WI38 (cell line): ENCODE results near the gene HYLS1.

Experiments used
- H3K4me3 ChIP-seq: 2 replicates; pipeline ENCODE4 v1.5.1; 2011; ENCODE audit warnings: low read depth, mild to moderate bottlenecking, control low read depth, low read length
- TF ChIP-seq, protein P1 (sequence below): IDR thresholded peaks from 2 replicates; pipeline ENCODE4 v1.5.1; 2012; ENCODE audit warnings: low read depth, mild to moderate bottlenecking, control low read depth, low read length

HYLS1 gene

DNA sequence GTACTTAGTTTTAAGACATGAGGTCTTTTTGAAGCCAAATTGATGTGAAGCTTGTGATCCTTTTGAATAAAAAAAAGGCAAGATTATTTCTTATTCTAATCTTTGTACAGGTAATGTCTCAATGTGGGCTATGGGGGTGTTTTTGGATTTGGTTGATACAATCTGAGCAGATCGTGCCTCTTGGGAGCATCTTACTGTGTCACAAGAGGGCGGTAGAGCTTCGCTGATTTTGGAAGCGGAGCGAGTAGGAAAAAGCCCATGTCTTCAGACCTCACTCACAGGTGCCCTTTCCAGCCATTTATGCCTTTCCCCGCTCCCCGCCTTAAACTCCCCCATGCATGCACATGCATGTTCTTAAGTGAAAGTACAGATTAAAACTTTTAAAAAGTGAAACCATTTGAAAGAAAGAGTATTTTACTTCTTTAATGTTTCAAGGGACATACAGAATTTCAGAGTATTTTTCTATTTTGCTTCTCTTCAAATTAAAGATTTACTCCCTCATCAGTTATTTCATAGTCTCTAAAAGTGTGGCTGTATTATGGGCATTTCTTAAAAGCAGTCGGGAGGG, 35.6 kb downstream of the HYLS1 start:
- H3K4me3 ChIP-seq: no peak overlapping the region
- TF ChIP-seq, protein P1, sequence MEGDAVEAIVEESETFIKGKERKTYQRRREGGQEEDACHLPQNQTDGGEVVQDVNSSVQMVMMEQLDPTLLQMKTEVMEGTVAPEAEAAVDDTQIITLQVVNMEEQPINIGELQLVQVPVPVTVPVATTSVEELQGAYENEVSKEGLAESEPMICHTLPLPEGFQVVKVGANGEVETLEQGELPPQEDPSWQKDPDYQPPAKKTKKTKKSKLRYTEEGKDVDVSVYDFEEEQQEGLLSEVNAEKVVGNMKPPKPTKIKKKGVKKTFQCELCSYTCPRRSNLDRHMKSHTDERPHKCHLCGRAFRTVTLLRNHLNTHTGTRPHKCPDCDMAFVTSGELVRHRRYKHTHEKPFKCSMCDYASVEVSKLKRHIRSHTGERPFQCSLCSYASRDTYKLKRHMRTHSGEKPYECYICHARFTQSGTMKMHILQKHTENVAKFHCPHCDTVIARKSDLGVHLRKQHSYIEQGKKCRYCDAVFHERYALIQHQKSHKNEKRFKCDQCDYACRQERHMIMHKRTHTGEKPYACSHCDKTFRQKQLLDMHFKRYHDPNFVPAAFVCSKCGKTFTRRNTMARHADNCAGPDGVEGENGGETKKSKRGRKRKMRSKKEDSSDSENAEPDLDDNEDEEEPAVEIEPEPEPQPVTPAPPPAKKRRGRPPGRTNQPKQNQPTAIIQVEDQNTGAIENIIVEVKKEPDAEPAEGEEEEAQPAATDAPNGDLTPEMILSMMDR: peak; percentile 80

DNA sequence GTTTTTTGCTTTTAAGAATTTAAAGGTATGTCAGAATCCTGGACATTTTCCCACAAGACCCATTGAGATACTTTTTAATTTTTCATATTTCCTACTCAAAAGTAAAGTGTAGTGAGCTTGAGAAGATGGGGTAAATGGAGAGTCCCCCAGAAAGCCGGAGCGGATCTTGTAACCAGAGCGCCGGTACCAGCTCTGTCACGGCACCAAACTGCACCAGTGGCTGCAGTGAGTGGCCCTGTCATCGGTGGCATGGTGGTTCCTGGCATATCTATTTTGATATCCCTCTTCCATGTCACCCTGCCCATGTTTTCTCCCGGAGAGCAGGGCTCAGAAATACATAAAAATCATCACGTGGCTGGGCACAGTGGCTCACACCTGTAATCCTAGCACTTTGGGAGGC, 36.2 kb downstream of the HYLS1 start:
- no peak overlapping the region for H3K4me3 ChIP-seq
- TF ChIP-seq, protein P1: no peak

DNA sequence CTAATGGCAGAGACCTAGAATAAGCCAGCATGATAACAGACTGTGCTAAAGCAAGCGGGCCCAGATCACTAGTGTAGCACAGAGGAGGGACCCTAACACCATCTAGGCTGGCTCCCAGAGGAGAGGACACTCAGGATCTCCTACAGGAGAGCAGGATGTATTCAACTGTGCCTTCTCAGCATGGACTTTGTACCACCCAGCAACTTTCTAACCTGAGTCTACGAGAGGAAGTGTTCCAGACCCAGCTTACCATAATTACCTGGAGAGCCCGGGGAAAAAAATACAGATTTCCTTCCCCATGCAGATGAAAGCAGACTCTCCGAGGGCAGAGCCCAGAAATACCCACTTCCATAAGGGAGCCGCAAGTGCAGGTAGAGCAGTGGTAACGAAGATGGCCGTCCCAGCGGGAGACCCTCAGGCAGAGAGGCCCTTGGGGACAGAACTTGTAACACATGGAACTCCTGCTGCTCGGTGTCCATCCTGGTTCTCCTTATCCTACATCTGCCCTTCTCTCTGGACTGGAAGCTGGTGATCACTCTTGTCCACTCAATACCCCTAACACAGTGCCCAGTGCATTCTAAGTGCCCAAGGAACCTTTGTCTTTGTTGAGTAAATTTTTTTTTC, 37.0 kb downstream of the HYLS1 start:
- TF ChIP-seq, protein P1: no peak
- no peak overlapping the region for H3K4me3 ChIP-seq

DNA sequence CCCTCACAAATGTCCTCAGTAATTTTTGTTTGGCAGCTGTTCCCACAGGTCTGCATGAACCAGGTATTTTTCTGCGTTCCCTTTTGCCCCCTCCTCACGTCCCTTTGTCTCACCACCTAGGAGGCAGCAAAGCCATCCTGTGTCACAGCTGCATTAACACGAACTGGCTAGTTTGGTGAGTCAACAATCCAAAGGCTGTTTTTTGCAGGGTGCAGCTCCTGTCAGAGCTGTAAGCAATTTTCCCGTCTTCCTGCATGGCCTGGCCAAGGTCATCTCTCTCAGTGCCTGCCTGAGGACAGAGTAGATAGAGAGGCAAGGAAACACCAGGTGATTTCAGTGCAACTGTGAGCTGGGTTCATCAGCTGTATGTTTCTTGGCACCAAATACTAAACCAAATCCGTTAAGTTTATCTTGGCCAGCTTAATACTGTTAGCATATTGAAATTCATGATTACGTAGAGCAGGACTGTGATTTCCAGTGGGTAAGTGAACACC, 37.8 kb downstream of the HYLS1 start:
- no peak overlapping the region for H3K4me3 ChIP-seq
- TF ChIP-seq, protein P1: no peak

DNA sequence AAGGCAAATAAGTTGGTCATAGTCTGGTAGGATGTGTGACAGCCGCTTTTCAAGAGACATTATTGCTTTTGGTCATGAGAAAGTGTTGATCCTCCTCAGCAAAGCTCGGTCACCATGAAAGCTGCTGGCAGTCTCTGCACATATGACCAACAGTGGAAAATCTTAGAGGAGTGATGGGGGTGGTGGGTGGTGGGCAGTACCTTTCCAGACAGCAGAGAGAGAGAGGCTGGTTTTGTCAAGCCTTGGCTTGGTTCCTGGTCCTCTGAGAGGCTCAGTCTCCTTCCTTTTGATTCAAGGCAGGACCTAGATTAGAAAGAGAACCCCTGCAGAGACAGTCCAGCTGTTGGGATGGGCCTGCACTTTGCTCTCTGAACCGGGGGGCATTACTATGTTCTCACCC, 38.3 kb downstream of the HYLS1 start:
- H3K4me3 ChIP-seq: no peak overlapping the region
- TF ChIP-seq, protein P1: no peak

DNA sequence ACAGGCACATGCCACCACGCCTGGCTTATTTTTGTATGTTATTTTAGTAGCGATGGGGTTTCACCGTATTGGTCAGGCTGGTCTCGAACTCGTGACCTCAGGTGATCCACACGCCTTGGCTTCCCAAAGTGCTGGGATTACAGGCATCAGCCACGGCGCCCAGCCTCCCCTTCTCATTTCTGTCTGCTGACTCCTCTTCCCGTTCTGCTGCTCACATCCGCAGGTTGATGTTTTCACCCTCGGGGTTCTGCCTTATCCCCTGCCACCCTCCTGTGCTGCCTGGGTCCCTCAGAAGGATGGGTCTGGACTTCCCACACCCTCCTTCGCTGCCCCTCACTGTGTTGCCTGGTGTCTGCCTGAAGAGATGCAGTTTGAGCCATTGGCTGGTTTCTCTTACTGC, 39.2 kb downstream of the HYLS1 start:
- TF ChIP-seq, protein P1: no peak
- no peak overlapping the region for H3K4me3 ChIP-seq

DNA sequence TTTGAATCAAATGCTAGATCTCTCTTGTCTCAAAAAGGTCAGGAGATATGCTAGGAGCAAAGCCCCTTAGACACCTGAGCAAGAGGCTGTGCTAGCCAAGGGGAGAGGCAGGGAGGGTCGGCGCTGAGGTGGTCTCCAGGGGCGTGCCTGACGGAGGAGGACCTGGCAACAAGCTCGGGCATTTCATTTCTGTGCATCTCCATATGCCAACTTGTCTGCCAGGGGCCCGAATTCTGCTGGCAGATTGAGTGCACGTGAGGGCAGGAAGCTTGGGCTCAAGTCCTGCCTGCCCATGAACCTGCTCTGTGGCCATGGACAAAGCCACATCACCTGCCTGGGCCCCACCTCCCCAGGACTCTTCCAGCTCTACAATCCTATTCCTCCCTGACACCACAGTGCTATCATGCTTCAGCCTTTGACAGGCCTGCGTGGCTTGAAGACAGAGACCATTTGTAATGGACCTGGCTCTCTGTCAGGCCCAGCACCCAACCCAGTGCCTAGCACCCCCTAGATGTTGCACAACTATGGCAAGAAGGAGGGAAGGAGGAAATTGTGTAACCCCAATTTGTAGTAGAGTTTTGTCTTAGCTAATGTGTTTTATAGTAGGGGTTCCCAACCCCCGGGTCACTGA, 42.1 kb downstream of the HYLS1 start:
- TF ChIP-seq, protein P1: no peak
- no peak overlapping the region for H3K4me3 ChIP-seq
